ENCODE results near the gene SIGLEC7.

DNA sequence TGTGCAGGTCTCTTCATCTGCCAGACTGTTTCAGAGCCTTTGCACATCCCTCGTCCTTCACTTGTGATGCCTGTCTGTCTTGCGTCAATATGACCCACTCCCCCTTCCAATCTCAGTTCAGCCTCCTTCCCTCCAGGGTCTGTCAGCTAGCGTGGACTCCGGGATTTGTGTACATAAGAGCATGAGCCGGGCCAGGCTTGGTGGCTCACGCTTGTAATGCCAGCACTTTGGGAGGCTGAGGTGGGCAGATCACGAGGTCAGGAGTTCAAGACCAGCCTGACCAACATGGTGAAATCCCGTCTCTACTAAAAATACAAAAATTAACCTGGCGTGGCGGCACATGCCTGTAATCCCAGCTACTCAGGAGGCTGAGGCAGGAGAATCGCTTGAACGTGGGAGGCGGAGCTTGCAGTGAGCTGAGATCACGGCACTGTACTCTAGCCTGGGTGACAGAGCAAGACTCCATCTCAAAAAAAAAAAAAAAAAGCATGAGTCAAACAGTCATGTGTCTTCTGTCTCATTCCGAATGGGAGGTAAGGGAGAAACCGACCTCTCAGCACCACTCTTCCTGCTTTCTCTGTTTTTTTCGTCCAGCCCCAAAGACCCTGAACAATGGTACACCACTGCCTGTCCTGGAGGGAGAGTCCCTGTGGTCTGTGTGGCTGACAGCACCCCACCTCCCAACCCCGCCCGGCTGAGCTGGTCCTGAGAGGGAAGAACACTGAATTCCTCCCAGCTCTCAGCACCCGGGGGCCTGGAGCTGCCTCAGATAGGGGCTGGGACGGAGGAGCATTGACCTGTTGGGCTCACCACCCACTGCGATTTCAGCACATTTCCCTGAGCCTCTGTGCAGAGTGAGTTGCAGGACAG is 19.8 kb upstream of the SIGLEC7 start:
- TF ChIP-seq POLR2A (IDR thresholded peaks at IDR 0.05) = peak in 1 of 2 donors; percentile 14
- TF ChIP-seq, protein P1, sequence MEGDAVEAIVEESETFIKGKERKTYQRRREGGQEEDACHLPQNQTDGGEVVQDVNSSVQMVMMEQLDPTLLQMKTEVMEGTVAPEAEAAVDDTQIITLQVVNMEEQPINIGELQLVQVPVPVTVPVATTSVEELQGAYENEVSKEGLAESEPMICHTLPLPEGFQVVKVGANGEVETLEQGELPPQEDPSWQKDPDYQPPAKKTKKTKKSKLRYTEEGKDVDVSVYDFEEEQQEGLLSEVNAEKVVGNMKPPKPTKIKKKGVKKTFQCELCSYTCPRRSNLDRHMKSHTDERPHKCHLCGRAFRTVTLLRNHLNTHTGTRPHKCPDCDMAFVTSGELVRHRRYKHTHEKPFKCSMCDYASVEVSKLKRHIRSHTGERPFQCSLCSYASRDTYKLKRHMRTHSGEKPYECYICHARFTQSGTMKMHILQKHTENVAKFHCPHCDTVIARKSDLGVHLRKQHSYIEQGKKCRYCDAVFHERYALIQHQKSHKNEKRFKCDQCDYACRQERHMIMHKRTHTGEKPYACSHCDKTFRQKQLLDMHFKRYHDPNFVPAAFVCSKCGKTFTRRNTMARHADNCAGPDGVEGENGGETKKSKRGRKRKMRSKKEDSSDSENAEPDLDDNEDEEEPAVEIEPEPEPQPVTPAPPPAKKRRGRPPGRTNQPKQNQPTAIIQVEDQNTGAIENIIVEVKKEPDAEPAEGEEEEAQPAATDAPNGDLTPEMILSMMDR (IDR thresholded peaks at IDR 0.05) = no peak

Data from heart left ventricle (tissue), 13 donors.